ENCODE data around the gene HRCT1.
"Not testable (repeated sequence)": the region's sequence is repeated elsewhere in the genome, so short reads cannot be mapped to it uniquely, and the experiment has no call there.

The HRCT1 gene

GRCh38 chr9:35917261-35917660 is 11.3 kb downstream of the HRCT1 start:
- no peak for DNase-seq (ENCODE audit: low read depth, low spot score)

GRCh38 chr9:35918780-35919179 is 12.8 kb downstream of the HRCT1 start:
- no peak for DNase-seq (ENCODE audit: low read depth, low spot score)

GRCh38 chr9:35919212-35920008 is 13.4 kb downstream of the HRCT1 start:
- DNase-seq (ENCODE audit: low read depth, low spot score): no peak

GRCh38 chr9:35920051-35920620 is 14.1 kb downstream of the HRCT1 start:
- no peak for DNase-seq (ENCODE audit: low read depth, low spot score)

- DNase-seq (ENCODE audit: low read depth, low spot score): no peak
Observed at GRCh38 chr9:35923598-35923926, 17.6 kb downstream of the HRCT1 start.

- DNase-seq (ENCODE audit: low read depth, low spot score): no peak
Observed at GRCh38 chr9:35923927-35924763, 18.1 kb downstream of the HRCT1 start.

GRCh38 chr9:35928591-35929452 is 22.8 kb downstream of the HRCT1 start:
- DNase-seq (ENCODE audit: low read depth, low spot score): no peak

- no peak for DNase-seq (ENCODE audit: low read depth, low spot score)
Observed at GRCh38 chr9:35929453-35929718, 23.4 kb downstream of the HRCT1 start.

- DNase-seq (ENCODE audit: low read depth, low spot score): no peak
Observed at GRCh38 chr9:35930521-35930920, 24.5 kb downstream of the HRCT1 start.

- no peak for DNase-seq (ENCODE audit: low read depth, low spot score)
Observed at GRCh38 chr9:35930989-35931388, 25.0 kb downstream of the HRCT1 start.

- DNase-seq (ENCODE audit: low read depth, low spot score): no peak
Observed at GRCh38 chr9:35932735-35933134, 26.7 kb downstream of the HRCT1 start.

GRCh38 chr9:35933550-35934067 is 27.6 kb downstream of the HRCT1 start:
- DNase-seq (ENCODE audit: low read depth, low spot score): no peak

GRCh38 chr9:35934069-35934468 is 28.1 kb downstream of the HRCT1 start:
- DNase-seq (ENCODE audit: low read depth, low spot score): not testable (repeated sequence)

GRCh38 chr9:35935261-35935660 is 29.3 kb downstream of the HRCT1 start:
- DNase-seq (ENCODE audit: low read depth, low spot score): no peak

GRCh38 chr9:35935755-35936509 is 29.9 kb downstream of the HRCT1 start:
- no peak for DNase-seq (ENCODE audit: low read depth, low spot score)

GRCh38 chr9:35937227-35937626 is 31.2 kb downstream of the HRCT1 start:
- DNase-seq (ENCODE audit: low read depth, low spot score): no peak

GRCh38 chr9:35938474-35939356 is 32.7 kb downstream of the HRCT1 start:
- no peak for DNase-seq (ENCODE audit: low read depth, low spot score)

- DNase-seq (ENCODE audit: low read depth, low spot score): no peak
Observed at GRCh38 chr9:35939679-35940250, 33.8 kb downstream of the HRCT1 start.
